GM06990 (cell line): ENCODE data around the gene TRIM67.

Source experiments
- DNase-seq: peaks from one replicate; pipeline ENCODE4 v3.0.0-alpha.2; 2011; ENCODE audit not compliant: insufficient read length; ENCODE audit errors: extremely low read depth
- H3K27me3 ChIP-seq: replicated peaks from 2 replicates; pipeline ENCODE4 v1.6.0; 2011; ENCODE audit warnings: low read length; ENCODE audit not compliant: control insufficient read depth, insufficient read depth
- H3K36me3 ChIP-seq: 2 replicates; pipeline ENCODE4 v1.5.1; 2011; ENCODE audit warnings: low read length; ENCODE audit not compliant: control insufficient read depth, insufficient read depth
- H3K4me3 ChIP-seq: replicated peaks from 2 replicates; pipeline ENCODE4 v1.5.1; 2011; ENCODE audit warnings: low read depth, mild to moderate bottlenecking, control low read depth, low read length
- CTCF ChIP-seq: IDR thresholded peaks from 2 replicates; pipeline ENCODE4 v1.5.1; 2011; ENCODE audit warnings: low read length, control low read depth, mild to moderate bottlenecking, inconsistent platforms; ENCODE audit not compliant: insufficient read depth, poor library complexity, severe bottlenecking

Gene TRIM67

GRCh38 chr1:231190456-231190855 is 28.6 kb downstream of the TRIM67 start:
- Histone ChIP-seq H3K36me3 (no peaks in the 10 kb centered on the region), H3K4me3 (no peak overlapping the region), H3K27me3 (peaks cover 5% of the 10 kb centered on the region)
- DNase-seq, result no peak
- TF ChIP-seq CTCF, result no peak

- no peaks in the 10 kb centered on the region for H3K36me3 ChIP-seq
- H3K4me3 ChIP-seq, result no peak overlapping the region
- no peak for TF ChIP-seq CTCF
- H3K27me3 ChIP-seq, result peaks cover 4% of the 10 kb centered on the region
- no peak for DNase-seq
Measured at GRCh38 chr1:231192620-231193163, 30.8 kb downstream of the TRIM67 start.

GRCh38 chr1:231193710-231194340 is 32.0 kb downstream of the TRIM67 start:
- Histone ChIP-seq H3K4me3 (no peak overlapping the region), H3K36me3 (no peaks in the 10 kb centered on the region), H3K27me3 (no peaks in the 10 kb centered on the region; the same call in 1 of the 2 replicates)
- TF ChIP-seq CTCF, result no peak
- DNase-seq, result no peak

GRCh38 chr1:231194476-231194842 is 32.6 kb downstream of the TRIM67 start:
- H3K27me3 ChIP-seq, result no peaks in the 10 kb centered on the region; the same call in 1 of the 2 replicates
- no peaks in the 10 kb centered on the region for H3K36me3 ChIP-seq
- DNase-seq, result no peak
- TF ChIP-seq CTCF, result no peak
- no peak overlapping the region for H3K4me3 ChIP-seq

GRCh38 chr1:231194843-231195516 is 33.1 kb downstream of the TRIM67 start:
- no peaks in the 10 kb centered on the region; the same call in 1 of the 2 replicates for H3K27me3 ChIP-seq
- no peak overlapping the region for H3K4me3 ChIP-seq
- TF ChIP-seq CTCF, result no peak
- no peaks in the 10 kb centered on the region for H3K36me3 ChIP-seq
- DNase-seq, result no peak

GRCh38 chr1:231196307-231196706 is 34.4 kb downstream of the TRIM67 start:
- Histone ChIP-seq H3K4me3 (no peak overlapping the region), H3K36me3 (no peaks in the 10 kb centered on the region), H3K27me3 (no peaks in the 10 kb centered on the region; the same call in 1 of the 2 replicates)
- TF ChIP-seq CTCF, result no peak
- DNase-seq, result no peak
